ENCODE results near the gene LRRC36.

LRRC36 gene

DNA sequence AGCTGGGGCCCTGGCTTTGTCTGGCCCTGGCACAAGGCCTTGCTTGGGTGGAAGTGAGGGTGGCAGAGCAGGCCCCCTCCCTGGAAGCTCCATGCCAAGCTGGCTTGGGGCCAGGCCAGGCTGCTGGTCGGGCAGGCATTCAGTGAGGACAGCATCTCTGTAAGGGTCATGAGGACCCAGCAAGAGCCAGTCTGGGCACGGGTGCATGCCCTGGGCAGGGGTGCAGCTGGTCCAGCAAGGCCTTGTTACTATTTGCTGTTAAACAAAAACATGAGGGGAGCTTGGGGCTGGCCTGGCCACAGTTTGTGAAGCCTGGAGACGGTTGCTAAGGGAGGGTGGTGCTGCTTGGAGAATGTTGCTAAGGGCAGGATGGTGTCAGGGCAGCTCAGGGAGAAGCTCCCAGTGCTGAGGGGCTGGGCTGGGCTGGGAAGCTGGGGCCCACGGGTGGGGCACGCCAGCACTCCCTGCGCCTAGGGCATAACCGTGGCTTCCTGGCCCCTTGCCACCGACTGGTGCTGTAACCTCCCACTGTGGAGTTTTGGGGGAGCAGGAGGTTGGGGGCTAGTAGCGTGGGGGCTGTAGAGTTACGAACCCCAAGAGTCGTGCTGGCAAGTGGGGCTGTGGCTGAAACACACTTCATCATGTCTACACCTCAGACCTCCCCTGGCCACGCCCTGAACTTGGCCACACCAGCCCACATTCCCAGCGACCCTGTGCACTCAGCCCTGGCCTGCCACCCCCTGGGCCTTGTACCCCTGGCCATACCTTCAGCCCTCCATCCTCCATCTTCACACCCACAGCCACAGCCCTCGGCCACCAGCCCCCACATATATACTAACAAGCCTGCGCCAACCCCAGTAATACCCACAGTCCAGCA, 65.0 kb downstream of the LRRC36 start:
- no peak for DNase-seq

DNA sequence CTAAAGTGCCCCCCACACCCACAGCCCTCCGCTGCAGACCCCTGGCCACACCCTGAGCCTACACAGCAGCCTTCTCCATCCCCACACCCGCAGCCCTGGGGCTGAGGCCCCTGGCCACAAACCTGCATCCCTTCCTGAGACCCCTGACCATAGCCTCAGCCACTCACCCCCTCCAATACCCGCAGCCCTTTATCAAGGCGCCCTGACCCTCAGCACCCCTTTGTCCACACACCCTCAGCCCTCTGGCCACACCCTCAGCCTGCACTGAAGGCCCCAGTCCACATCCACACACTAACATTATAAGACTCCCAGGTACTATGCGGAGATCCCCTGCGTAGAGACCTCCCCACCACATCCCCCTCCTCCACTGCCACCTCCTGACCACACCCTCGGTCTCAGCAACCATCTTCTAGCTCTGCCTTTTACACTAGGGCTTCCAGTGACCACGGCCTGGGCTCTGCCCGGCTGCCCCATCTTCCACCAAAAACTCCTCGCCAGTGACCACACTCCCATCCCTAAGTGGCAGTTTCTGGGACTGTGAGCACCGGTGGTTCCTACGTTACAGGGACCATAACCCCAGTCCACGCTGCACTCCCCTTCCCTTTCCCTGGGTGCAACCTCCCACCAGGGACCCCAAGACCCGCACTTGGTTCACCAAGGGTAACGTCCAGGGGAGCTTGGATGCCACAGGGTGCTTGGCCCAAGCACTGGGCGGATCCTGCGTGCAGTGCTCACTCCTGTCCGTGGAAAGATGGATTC, 65.9 kb downstream of the LRRC36 start:
- DNase-seq = no peak

DNA sequence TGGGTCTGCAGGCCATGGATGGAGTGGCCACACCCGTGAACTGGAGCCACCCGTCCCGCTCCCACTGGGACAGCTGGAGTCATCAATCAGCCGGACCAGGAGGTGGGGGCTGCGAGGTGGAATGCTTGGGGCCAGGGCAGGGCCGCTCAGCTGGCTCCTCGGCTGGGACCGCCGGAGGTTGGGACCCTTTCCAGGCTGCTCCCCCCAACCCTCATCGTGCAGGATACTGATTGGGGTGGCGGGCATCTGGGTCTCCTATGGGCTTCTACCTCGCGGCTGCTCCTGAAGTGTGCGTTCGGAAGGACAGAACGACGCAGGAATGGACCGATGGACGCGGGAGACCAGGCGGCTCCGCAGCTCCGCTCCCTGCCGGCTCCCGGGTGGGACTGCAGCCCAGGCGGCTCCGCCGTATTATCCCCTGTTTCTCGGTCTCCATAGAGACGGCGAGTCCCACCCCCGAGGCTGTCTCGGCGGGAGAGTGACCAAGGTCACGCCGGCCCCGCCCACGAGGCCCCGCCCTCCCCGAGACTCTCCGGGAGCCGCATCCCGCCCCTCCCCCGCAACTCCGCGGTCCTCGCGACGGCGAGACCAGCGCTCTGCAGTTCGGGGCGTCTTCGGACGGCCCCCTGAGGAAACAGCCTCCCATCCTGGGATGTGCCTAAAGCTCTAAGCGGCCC, 66.6 kb downstream of the LRRC36 start, which contains the start of gene TPPP3:
Gene TPPP3, minus strand, starts transcription at position 388 of the 677 bp plus-strand sequence. CDS start 2,387 bp downstream, outside the sequence.
- DNase-seq = peak; percentile 45

DNA sequence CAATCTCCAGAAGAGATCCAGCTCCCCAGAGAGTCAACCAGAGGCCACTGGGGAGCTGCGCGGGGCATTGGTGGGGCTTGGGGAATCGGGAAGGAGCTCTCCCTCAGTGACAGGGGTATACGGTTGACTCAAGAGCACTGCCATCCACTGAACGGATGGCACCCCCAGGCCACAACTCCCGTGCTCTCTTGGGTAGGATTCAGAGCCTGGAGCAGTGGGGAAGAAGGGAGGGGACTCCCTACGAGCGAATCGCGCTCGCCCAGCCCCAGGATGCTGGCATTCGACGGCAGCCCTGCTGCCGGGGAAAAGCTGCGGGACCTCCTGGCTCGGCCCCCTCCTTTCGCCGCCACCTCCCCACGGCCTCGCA, 67.2 kb downstream of the LRRC36 start:
- DNase-seq = no peak

DNA sequence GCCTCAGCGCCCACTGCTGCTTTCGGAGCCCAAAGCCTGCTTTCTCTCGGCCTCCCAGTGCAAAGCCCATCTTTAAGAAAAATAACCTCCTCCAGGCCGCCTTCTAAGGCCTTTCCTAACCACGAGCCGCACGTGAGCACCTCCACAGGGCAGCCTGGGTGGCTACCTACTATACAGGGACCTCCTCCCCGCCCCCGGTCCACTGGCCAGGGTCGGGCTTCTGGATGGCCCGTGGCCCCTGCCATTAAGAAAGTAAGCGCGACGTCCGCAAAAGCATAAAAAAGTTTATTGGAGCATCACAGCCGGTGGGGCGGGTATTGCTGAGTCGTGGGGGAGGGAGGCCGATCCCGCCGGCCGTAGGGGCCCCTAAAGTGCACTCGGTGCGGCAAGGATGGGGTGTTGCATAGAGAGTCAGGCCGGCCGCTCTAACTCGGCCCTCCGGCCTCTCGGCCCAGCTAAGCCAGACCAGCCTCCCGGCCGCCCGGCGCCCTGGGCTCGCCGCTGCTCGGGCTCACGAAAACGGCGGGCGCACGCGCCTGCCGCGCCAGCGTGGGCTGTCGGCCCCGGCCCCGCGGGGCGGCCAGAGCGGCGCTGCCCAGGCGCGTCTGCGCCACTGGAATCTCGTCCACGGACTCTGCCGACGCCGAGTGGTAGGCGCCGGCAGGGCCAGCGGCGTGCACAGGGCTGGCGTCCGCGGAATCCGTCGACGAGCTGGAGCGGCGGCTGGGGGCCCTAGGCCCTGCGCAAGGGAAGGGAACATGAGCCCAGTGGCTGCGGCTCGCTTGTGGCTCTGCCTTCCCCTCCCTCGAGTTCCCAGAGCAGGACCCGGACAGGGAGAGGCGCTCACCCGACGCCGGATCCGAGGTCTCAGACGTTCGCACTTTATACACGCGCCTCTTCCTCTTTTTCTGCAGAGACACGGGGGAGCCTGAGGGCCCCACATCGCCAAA, 67.8 kb downstream of the LRRC36 start:
- DNase-seq = no peak

DNA sequence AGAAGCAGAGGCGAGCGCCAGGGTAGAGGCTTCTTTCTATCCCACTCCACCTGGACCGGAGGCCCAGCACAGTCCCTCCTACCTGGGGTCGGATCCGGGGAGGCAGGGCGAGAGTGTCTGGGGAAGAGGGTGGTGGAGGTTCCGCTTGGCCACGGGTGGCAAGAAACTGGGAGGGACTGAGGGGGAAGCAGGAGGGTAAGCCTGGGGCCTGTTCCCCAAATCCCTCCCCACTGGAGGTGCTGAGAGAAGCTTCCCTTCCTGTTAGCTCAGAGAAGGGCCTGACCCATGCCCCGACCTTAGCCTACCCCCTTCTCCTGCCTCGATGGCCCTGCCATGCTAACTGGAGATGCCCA, 68.5 kb downstream of the LRRC36 start:
- DNase-seq = no peak

DNA sequence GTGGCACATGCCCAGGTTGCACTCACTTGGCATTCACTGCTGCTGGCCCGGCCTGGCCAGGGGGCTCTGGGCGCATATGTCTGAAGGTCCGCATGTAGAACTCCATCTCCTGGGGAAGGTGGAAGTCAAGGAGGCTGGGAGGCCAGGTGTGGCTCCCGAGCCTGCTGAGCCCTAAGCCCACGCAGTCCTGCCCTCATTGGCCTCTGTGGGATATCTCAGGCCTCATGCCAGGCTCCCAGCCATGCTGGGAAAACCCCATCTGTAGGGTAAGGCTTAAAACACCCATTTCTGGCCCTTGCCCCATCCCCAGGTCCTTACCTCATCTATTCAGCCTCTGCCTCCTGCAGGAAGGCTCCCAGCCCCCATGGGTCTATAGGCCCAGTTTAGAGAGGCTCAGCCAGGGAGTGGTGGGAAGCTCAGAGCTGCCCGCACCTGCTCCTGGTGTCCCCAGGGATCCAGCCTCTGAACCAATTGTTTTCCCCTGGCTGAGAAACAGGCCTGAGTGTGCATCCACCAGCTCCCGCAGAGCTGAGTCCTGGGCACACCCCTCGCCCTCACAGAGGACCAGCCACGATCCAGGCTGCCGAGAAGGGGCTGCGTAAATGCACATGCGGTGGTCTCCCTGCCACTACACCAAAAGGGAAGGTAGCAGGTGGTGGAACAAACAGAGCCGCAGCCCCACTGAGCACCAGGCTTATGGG, 69.0 kb downstream of the LRRC36 start:
- no peak for DNase-seq

DNA sequence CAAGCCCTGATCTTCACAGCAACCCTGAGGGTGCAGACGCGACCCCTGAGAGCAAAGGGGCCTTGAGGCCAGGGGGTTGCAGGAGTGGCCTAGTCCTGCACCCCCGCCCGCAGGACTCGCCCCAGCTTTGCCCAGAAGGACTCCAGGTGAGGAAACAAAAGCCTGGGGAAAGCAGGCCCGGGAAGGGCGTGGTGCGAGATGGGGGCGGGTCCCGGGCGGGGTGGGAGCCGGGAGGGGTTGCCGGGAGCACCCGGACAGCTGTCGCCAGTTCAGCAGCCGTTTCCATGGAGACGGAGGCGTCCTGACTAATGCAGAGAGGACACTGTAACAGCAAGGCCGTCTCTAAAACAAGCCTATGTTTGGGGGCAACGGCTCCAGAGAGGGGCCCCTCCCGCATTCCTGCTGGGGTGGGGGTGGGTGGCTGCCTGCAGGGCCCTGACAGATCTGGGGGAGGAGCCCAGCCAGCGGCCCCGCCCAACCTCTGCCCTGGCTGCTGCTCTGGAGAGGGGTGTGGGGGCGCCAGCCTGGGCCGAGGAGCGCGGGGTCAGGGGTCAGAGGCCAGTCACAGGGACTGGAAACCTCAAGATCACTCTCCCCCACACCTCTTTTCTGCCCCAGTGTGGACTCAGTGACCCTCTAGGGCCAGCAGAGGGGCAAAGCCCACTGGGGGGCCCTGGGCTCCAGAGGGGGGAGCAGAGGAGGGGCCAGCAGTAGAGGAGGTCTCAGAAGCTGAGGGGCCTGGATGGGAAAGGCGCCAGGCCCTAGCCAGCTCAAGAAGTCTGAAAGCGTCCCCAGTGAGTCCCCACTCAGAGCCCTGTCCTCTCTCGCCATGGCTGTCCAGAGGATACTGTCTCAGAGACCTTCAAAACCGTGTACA, 69.8 kb downstream of the LRRC36 start:
- DNase-seq = no peak

DNA sequence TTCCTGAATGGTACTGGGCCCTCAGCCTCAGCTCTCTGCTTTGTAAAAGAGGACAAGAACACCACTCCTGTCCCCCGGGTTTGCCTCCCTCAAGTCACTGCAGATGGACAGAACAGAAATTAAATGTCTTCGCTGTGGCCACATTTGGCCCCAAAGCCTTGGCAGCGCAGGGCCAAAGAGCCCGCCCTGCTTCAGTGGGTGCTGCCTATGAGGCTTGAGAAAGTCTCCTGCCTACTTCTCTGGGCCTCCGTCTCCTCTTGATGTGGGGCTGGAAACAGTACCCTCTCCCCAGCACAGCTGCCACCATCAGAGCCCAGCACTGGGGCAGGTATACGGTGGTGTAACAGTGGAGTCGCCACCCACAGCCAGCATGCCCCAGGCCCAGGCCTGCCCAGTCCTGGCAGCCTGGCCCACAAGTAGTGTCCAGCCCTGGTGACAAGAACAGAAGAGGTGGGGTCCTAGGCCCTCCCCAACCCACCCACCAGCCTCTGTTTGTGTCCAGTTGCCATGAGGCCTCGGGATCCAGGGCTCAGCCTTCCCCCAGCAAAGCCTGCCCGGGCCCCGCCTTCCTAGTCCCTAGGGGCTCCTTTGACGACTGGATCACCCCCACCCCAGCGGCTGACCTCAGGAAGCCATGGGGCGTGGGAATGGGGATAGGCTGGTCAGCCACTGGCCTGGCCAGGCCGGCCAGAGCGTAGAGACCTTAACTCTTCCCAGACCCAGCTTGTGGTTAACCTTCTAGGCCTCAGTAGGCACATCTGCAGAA, 70.6 kb downstream of the LRRC36 start:
- no peak for DNase-seq

DNA sequence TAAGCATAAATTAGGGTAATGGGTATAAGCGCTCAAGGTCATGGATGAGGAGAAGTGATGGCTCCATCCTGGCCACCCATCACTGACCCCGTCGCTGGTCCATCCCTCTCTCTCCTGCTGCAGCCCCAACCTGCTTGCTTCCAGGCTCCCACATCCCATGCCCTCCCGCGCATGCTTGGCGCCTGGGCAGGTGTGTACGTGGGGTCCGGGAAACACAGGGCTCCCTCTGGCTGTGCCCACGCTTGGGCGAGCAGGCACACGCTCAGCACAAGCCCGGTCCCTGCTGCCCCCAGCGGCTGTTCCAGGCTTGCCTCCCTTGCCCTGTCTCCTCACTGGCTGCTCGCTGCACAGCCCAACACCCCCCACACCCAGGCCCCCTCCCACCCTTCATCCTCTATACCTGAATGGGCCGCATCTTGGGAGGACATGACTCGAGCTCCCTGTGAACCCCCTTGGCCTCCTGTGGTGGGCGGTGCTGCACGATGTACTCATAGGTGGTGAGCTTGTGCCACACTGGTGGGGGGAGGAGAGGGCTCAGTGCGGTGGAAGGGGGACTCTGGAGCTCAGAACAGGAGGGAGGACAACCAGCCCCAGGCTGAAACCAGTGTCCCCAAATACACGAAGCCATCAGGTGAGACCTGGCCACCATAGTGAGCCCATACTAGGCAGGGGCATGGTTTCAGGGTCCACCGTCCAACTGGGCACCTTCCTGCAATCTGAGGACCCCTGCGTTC, 71.4 kb downstream of the LRRC36 start:
- no peak for DNase-seq

DNA sequence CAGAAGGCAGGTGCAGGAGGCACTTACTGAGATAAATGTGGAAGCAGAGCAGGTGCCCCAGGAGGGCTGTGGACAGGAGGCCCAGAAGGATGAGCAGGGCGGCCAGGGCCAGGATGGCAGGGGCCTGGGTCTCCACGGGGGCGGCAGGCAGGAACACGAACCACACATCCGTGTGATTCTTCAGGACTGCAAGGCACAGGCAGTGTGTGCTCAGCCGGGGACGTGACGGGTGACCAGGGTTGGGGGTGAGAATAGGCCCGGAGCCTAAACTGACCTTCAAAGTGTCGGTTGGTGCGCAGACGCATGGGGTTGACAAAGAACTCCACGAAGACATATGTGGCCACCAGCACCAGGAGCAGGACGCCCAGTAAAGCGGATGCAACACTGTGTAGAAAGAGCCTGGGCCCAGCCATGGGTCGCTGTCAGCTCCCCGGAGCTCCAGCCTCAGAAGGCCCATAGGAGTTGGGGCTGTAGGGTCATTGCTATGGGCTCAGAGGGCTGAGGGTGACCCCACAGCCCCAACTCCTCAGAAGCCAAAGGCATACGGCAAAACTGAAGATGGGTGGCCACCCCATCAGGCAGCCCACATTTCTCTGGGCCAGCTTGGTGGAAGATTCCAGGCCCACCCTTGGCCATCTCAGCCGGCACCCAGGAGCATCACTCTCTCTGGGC, 72.1 kb downstream of the LRRC36 start:
- no peak for DNase-seq

DNA sequence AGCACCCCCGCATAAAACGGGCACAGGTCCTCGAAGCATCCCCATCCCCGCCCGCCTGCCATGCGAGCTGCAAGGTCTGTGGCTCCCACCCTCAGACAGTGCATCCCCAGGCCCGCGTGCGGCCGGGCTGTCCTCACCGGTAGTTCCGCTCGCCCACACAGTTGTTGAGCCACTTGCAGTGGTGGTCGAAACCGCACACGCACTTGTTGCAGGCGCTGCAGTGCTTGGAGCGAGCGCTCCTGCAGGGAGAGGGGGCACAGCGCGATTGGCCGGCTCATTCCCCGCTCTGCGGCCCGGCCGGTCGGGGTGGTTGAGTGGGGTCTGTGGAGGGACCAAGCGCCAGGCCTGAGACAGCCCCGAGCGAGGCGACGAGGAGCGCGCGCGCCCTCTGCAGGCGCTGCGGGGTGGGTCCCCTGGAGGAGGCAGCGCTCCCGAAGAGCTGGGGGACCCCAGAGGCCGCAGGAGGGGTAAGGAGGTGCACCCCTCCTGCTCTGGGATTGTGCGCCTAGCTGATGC, 72.7 kb downstream of the LRRC36 start:
- DNase-seq = peak; percentile 54

DNA sequence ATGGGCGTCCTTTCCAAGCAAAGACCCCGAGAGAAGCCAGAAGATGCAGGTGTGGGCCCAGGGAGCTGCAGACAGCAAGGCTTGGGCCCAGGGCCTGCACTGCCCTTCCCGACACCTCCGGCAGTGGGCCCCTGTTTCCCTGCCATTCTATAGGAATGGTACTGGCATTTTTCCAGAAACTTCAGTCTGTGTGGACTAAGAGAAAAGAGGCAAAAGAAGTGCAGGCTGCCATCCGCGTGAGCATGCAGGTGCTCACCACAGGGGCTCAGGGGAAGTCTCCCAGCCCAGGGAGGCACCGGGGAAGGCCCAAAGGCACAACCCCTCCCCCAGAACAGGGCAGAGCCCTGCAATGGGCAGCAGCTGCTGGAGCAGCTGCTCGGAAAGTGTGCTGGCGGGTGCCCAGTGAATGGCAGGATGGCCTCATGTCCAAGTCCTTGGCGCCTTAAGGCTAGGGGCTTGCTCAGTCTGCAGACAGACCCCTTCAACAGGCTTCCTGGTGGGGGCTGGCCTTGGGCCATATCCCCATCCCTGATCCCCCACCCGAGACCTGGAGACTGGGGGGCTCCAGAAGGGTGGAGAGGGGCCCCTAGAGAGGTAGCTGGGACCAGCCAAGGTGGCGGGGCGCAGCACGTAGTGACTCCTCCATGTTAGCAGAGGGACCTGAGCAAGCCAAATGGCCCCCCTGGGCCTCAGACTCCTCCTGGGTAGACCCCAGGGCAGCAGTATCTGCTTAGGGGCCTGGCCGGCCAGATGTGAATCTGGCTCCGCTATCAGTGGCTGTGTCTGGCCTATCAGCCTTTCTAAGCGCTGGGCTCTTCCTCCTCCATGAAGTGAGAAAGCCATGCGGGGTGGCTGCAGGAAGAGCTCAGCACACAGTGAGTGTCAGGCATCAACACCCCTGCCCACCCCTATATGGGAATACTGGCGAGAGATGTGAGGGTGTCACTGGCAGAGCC, 73.4 kb downstream of the LRRC36 start:
- DNase-seq = no peak

DNA sequence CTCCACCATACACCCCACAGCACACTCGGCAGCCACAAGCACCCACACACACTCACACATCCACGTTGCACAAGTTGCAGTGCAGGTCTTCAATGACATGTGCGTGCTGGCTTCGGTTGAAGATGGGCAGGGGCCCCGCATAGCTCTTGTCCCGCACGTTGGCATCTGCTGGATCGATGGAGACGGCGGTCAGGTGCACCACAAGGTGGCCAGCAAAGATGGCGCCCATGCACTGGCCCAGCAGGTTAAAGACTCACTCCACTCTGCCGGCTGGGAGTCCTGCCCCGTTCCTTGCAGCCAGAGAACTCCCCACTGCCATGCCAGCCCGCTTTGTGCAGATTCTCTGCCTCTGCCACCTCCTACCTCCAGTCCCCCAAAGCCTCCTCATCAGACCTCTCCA, 74.3 kb downstream of the LRRC36 start:
- no peak for DNase-seq

DNA sequence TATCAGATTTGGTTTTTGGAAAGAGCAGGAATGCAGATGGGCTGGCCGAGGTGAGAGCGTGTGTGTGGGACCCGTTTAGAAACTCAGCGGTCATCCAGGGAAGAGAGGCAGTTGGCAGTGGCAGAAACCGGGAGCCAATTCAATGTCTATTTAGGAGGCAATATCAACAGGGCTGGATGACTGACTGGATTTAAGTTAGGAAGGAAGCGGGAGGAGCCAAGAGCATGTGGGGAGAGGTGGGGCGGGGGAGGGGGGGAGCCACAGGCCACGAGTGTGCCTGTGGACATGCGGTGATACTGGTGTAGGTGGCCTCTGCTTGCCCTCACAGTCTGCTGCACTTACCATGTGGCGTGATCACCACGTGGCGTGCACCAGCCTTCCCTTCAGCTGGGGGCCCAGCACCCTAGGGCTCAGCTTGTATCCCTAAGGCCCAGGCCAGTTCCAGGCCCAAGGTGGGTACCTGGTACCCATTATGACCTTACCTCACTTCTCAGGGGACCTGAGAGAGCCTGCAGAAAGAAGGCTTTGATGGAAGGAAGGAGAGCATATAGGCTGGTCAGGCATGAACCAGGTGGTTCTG, 77.5 kb downstream of the LRRC36 start:
- no peak for DNase-seq

DNA sequence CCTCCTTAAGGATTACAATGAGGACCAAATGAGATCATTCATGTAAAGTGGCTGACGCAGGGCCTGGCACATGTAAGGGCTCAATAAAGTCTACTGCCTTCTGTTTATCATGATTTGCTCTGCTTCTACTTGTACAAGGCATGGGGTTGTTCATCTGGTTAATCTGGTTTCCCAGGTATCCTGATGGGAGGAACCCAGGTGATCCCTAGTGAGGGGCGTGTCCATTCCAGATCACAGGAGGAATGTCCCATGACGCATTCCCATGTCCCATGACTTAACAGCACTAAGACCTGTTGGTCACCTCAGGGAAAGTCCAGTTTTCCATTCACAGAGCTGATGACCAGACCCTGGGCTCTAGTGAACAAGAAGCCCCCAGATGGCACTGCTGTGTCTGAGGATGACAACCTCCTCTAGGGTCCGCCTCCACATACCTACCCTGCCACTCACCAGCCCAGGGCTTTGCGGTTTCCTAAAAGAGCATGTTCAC, 78.2 kb downstream of the LRRC36 start:
- no peak for DNase-seq

DNA sequence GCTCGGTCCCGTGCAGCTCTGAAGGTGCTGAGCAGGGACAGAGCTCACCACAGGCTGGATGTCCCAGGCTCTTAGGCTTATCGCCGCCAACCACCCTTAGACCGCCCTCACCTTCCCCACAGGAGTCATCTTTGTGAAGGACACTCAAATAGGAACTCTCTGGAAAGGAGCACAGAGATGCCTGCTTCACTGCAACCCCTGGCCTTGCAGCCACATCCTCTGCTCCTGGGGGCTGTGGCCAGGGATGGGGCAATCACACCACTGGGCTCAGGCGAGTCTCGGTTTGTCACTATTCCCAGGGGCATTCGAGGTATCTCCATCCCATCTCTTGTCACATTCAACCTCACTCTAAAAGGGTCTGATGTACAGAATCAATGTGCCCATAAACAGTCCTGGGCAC, 78.7 kb downstream of the LRRC36 start:
- no peak for DNase-seq
